Osteocyte (in vitro differentiated cells): Measurements from ENCODE around the gene FBLIM1. TPM values are rescaled to one million over a fixed set of nuclear protein-coding genes. Genes with fewer than 3 reads are reported as not detected.

Source experiments
- DNase-seq: peaks from one replicate; pipeline ENCODE4 v3.0.0; 2021; ENCODE audit warnings: mixed read lengths; ENCODE audit not compliant: unreplicated experiment; ENCODE audit errors: extremely low spot score
- H3K27ac Mint-ChIP-seq: one replicate; pipeline ENCODE4 v1.8.0; 2021; ENCODE audit warnings: mild to moderate bottlenecking, mixed read lengths; ENCODE audit not compliant: unreplicated experiment
- H3K27me3 Mint-ChIP-seq: one replicate; pipeline ENCODE4 v1.8.0; 2021; ENCODE audit warnings: mixed read lengths; ENCODE audit not compliant: unreplicated experiment
- H3K36me3 Mint-ChIP-seq: one replicate; pipeline ENCODE4 v1.8.0; 2021; ENCODE audit warnings: mixed read lengths; ENCODE audit not compliant: unreplicated experiment
- H3K4me1 Mint-ChIP-seq: one replicate; pipeline ENCODE4 v1.8.0; 2021; ENCODE audit warnings: mixed read lengths; ENCODE audit not compliant: unreplicated experiment
- H3K4me3 Mint-ChIP-seq: one replicate; pipeline ENCODE4 v1.8.0; 2021; ENCODE audit warnings: mild to moderate bottlenecking, moderate library complexity, mixed read lengths; ENCODE audit not compliant: unreplicated experiment
- H3K9me3 Mint-ChIP-seq: one replicate; pipeline ENCODE4 v1.8.0; 2021; ENCODE audit warnings: mixed read lengths; ENCODE audit not compliant: unreplicated experiment
- total RNA-seq: library from RNA; stranded (reverse); gene quantifications from 2 replicates; pipeline ENCODE4 v1.2.1, GENCODE V29; 2021
- TF ChIP-seq, protein P1 (sequence below): fragments of 200-600 bp; sonication (generic); IDR thresholded peaks from 2 replicates; pipeline ENCODE4 v1.5.0; 2021; ENCODE audit warnings: antibody characterized with exemption, mild to moderate bottlenecking, moderate library complexity

FBLIM1 gene
- total RNA-seq, 1 donor from 2014 or later = 149 TPM

DNA sequence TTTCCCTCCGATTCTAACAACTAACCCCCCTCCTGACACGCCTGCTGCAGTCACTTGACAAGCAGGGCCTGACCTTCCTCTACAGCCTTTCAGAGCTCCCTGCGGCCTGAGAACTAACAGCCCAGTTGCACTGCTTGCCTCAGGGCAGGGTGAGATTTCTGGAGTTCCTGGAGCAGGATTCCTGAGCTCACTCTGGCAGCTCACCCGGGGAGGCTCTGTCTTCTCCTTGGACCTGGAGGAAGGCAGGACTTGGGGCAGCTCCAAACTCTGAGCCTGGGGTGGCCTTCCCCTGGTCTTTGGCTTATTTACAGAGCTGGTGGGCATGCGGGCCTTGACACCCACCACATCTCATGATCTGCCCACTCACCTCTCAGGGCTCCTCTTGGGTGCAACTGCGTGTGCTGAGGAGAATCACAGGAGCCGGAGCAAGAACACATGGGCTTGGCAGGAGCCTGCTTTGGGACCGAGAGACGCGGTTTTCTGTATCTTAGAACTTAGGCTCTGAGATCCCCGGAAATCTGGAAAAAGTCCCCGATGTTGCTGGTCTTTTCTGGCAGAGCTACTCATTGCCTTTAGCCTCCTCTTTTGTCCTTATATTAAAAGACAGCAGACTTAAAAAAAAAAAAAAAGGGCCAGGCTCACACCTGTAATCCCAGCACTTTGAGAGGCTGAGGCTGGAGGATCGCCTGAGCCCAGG, 35.6 kb upstream of the FBLIM1 start:
- TF ChIP-seq, protein P1, sequence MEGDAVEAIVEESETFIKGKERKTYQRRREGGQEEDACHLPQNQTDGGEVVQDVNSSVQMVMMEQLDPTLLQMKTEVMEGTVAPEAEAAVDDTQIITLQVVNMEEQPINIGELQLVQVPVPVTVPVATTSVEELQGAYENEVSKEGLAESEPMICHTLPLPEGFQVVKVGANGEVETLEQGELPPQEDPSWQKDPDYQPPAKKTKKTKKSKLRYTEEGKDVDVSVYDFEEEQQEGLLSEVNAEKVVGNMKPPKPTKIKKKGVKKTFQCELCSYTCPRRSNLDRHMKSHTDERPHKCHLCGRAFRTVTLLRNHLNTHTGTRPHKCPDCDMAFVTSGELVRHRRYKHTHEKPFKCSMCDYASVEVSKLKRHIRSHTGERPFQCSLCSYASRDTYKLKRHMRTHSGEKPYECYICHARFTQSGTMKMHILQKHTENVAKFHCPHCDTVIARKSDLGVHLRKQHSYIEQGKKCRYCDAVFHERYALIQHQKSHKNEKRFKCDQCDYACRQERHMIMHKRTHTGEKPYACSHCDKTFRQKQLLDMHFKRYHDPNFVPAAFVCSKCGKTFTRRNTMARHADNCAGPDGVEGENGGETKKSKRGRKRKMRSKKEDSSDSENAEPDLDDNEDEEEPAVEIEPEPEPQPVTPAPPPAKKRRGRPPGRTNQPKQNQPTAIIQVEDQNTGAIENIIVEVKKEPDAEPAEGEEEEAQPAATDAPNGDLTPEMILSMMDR = no peak
- peaks cover 14% of the 10 kb centered on the region for H3K4me1 Mint-ChIP-seq
- no peak overlapping the region for H3K4me3 Mint-ChIP-seq
- no peaks in the 10 kb centered on the region for H3K27me3 Mint-ChIP-seq
- H3K27ac Mint-ChIP-seq = peak overlapping the region; percentile 47
- peaks cover 23% of the 10 kb centered on the region for H3K36me3 Mint-ChIP-seq
- no peak for DNase-seq
- H3K9me3 Mint-ChIP-seq = no peaks in the 10 kb centered on the region

DNA sequence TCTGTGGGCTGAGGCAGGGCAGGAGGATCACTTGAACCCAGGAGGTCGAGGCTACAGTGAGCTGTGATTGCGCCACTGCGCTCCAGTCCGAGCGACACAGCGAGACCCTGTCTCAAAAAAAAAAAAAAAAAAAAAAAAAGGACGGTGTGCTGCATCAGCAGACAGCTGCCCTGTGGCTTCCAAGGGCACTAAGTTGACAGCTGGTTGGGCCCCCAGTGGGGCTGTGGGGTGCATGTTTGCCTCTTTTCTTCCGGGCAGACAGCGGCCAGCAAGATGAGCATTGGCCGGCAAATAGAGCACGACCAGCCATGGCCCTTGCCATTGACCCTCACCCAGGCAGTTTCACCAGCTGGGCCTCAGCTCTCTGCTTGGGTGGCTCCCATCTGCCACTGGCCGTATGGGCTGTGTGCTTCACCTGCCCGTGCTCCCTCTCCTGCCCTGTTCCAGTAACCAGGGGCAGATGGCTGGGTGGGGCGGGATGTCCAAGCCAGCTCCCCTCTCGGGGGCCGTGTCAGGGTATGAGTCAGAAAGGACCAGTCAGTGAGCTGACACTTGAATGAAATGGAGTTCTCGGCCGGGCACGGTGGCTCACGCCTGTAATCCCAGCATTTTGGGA, 34.9 kb upstream of the FBLIM1 start:
- DNase-seq = no peak
- peaks cover 14% of the 10 kb centered on the region for H3K4me1 Mint-ChIP-seq
- TF ChIP-seq, protein P1 = no peak
- H3K27ac Mint-ChIP-seq = no peak overlapping the region
- no peak overlapping the region for H3K4me3 Mint-ChIP-seq
- H3K36me3 Mint-ChIP-seq = peaks cover 24% of the 10 kb centered on the region
- no peaks in the 10 kb centered on the region for H3K27me3 Mint-ChIP-seq
- no peaks in the 10 kb centered on the region for H3K9me3 Mint-ChIP-seq

DNA sequence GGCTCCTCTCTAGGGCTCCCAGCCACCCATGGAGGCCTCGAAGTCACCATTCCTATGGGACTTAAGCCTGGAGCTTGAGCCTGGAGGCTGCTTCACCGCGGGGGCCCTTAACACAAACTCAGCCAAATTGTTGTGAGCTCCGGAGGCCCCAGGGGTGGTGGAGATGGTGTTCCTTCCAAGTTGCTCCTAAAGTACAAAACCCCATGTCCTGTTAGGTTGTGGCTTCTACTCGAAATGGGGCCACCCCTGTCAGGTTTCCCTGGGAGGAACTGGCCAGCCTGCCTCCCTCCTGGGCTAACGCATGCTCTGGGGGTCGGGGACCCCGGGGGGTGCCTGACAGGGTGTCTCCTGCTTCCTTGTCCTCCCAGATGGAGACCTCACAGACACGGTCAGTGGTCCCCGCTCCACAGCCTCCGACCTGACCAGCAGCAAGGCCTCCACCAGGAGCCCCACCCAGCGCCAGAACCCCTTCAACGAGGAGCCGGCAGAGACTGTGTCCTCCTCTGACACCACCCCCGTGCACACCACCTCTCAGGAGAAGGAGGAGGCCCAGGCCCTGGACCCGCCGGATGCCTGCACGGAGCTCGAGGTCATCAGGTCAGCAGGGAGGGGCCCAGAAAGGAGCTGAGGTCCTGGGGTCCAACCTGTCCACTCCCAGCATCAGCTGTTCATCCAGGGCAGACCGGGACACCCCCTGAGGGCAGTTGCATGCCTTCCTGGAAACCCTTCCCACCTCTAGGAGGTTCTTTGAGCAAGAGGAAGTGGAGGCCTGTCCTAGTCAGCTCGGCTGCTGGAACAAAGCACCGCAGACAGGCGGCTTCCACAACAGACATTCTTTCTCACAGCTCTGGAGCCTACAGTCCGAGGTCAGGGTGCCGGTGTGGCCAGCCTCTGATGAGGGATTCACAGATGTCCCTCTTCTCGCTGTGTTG, 33.4 kb upstream of the FBLIM1 start:
- DNase-seq = no peak
- H3K9me3 Mint-ChIP-seq = no peaks in the 10 kb centered on the region
- TF ChIP-seq, protein P1 = no peak
- peaks cover 14% of the 10 kb centered on the region for H3K4me1 Mint-ChIP-seq
- peak overlapping the region; percentile 14 for H3K27ac Mint-ChIP-seq
- no peaks in the 10 kb centered on the region for H3K27me3 Mint-ChIP-seq
- no peak overlapping the region for H3K4me3 Mint-ChIP-seq
- H3K36me3 Mint-ChIP-seq = peaks cover 20% of the 10 kb centered on the region

- TF ChIP-seq, protein P1 = no peak
- H3K4me1 Mint-ChIP-seq = peaks cover 14% of the 10 kb centered on the region
- H3K27ac Mint-ChIP-seq = no peak overlapping the region
- no peaks in the 10 kb centered on the region for H3K9me3 Mint-ChIP-seq
- H3K36me3 Mint-ChIP-seq = peaks cover 20% of the 10 kb centered on the region
- no peak overlapping the region for H3K4me3 Mint-ChIP-seq
- H3K27me3 Mint-ChIP-seq = no peaks in the 10 kb centered on the region
- no peak for DNase-seq
Measured at GRCh38 chr1:15726508-15726907, 32.1 kb upstream of the FBLIM1 start.
